Measurements from ENCODE around the gene SLC25A38.
"Not testable (repeated sequence)": the region's sequence is repeated elsewhere in the genome, so short reads cannot be mapped to it uniquely, and the experiment has no call there.

The SLC25A38 gene

GRCh38 chr3:39408493-39409372, 25.6 kb downstream of the SLC25A38 start:
- no peak for DNase-seq

DNA sequence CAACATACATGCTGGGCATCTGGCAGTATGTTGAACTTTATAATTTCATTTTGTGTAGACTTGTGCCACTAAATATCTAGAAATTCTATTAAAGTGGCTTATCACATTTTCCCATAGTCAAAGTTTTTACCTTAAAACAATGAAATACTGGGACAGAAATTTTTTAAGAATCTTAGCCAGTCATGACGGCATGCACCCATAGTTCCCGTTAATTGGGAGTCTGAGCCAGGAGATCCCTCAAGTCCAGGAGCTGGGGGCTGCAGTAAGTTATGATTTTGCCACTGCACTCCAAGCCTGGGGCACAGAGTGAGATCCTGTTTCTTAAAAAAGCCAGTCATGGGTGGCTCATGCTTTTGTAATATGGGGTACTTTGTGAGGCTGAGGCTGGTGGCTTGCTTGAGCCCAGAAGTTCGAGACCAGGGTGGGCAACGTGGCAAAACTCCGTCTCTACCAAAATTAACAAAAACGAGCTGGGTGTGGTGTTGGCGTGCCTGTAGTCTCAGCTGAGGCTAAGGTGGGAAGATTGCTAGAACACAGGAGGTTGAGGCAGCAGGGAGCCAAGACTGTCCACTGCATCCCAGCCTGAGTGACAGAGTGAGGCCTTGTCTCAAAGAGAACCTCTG, 26.5 kb downstream of the SLC25A38 start:
- no peak for DNase-seq

DNA sequence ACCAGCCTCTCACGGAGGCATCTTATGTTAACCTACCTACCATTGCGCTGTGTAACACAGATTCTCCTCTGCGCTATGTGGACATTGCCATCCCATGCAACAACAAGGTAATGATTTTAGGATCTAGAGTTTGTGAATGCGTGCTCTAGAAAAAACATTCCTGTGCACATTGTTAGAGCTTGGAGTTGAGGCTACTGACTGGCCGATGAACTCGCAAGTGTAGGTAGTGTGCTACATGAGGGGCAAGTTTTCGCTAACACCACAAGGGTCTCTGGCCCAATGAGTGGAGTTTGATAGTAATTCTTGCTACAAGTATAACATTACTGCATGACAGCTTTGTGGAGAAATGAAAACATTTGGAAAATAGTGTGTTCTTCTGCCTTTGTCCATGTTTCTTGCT, 27.7 kb downstream of the SLC25A38 start:
- no peak for DNase-seq

- no peak for DNase-seq
These were observed 29.6 kb downstream of the SLC25A38 start for GRCh38 chr3:39412668-39413260.

DNA sequence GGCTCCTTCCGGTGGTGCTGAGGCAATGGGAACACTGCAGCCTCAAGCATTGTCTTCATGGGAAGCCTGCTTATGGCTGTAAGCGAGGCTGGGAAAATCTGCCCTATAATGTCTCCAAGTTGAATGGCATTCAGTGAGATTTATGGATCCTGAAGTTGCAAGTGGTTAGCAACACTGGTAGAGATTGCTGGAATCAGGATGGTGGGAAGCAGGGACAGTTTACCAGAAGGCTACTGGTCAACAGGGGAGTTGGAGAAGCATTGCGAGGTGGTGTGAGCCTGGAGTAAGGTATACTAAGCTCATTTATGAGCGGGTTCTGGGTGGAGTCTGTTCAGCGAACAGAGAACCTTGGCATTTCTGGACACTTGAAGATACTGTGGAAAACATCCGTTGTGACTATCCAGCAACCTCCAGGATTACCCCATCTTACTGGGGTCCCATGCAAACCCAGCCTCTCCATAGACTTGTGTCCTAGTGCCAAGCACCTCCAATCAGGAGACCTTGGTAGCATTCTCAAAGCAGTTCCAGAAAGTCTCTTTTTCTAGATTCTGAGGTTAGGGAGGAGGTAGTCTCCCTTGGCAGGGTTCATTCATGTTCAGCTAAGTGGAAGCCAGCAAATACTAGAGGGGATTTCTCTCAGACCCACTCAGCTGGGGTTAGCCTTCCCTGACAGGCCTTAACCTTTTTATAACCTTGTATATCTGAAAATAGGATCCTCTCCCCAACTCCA, 30.7 kb downstream of the SLC25A38 start:
- DNase-seq: no peak

DNA sequence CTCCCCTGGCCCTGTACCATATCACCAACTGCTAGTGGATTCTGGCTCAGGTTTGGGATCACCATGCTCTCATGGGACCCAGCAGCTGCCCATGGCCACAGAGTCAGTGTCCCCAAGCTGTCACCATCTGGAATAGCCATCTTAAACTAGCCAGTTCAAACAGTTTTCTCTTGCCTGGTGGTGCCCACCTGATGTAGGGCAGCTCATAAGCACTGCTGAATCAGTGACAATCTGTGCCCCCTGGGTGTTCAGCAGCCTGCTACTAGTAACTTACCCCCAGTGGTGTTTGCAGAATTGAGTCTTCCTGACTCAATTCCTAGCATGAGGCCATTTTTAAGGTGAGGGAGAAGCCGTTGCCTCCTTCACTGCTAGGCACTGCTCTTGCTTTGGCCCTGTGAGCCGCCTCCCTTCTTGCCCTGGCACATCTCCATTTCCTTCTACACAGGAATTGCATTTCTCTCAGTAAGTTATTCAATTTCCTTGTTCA, 31.3 kb downstream of the SLC25A38 start:
- no peak for DNase-seq

- DNase-seq: not testable (repeated sequence)
These were observed 32.1 kb downstream of the SLC25A38 start for GRCh38 chr3:39415302-39415701.

DNA sequence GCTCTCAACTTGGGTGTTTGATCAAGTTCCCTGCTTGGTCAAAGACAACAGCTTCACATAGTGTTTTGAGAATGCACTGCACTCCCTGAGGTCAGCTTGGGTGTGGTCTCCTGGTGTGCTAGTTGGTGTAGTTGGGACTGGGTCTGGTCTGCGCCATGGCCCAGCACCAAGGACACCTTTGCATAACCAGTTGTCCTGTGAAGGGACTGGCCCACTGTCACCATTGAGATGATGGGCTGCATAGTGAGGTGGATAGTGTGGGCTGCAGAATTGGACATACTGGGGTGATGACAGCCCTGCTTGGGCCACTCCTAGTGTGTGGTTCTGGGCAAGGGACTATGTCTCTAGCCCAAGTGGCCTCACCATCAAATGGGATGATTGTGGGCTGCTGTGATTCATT, 32.8 kb downstream of the SLC25A38 start:
- DNase-seq: no peak

DNA sequence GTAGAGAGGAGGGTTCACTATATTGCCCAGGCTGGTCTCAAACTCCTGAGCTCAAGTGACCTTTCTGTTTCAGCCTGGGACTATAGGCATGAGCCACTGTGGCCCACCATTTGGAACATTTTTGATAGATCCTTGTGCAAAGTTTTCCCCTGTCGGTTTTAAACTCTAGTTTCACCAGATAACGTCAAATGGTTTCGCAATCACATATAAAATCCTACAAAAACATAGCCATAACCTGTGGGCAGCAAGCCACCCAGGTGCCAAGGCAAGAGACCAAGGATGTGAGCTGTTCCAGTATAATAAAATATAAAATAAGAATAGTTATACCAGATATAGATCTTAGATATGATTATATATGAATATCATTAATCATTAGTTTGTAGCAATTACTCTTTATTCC, 33.8 kb downstream of the SLC25A38 start:
- DNase-seq: not testable (repeated sequence)

DNA sequence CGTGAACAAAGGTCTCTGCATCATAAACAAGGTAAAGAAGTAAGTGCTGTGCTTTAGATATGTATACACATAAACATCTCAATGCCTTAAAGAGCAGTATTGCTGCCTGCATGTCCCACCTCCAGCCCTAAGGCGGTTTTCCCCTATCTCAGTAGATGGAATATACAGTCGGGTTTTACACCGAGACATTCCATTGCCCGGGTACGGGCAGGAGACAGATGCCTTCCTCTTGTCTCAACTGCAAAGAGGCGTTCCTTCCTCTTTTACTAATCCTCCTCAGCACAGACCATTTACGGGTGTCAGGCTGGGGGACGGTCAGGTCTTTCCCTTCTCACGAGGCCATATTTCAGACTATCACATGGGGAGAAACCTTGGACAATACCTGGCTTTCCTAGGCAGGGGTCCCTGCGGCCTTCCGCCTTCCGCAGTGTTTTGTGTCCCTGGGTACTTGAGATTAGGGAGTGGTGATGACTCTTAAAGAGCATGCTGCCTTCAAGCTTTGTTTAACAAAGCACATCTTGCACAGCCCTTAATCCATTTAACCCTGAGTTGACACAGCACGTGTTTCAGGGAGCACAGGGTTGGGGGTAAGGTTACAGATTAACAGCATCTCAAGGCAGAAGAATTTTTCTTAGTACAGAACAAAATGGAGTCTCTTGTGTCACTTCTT, 35.5 kb downstream of the SLC25A38 start:
- not testable (repeated sequence) for DNase-seq

- no peak for DNase-seq
These were observed 36.7 kb downstream of the SLC25A38 start for GRCh38 chr3:39419742-39420315.

DNA sequence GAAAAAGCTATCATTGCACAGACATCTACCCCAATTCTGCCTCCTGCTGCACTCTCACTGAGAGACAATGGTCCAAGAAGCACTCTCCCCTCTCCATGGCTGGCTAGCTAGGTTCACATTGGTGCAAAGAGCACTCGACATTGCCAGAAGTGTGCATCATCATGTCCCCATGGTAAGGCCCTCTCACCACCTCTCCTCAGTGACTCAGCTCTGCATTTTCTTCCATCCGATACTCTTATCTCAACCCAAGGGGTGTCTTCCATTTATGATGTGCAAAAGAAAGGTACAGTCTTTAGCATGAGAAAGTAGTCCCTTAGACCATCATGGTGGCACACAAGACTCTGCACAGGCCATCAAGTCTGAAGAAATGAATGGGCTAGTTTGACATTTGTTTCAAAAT, 37.4 kb downstream of the SLC25A38 start:
- DNase-seq: no peak

GRCh38 chr3:39423436-39423970, 40.3 kb downstream of the SLC25A38 start:
- DNase-seq: no peak

- no peak for DNase-seq
These were observed 43.1 kb downstream of the SLC25A38 start for GRCh38 chr3:39426312-39426711.

DNA sequence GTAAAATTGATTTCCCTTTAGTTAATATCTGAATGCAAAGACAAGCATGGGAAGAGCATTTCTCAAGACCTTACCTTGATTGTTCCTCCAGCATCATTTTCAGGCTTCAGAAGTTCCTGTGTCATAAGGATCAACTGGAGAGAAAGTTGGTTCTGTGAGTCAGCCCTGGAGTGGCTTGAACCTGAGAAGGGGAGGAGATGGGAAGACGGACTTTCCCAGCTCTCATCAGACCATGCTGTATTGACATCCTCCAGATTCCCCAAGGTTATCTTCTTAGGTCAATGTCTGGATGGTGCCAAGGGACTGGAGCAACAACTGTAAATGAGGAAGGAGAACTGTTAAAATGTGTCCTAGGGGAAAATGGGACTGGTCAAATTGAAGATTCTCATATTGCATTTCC, 44.3 kb downstream of the SLC25A38 start:
- DNase-seq: no peak

DNA sequence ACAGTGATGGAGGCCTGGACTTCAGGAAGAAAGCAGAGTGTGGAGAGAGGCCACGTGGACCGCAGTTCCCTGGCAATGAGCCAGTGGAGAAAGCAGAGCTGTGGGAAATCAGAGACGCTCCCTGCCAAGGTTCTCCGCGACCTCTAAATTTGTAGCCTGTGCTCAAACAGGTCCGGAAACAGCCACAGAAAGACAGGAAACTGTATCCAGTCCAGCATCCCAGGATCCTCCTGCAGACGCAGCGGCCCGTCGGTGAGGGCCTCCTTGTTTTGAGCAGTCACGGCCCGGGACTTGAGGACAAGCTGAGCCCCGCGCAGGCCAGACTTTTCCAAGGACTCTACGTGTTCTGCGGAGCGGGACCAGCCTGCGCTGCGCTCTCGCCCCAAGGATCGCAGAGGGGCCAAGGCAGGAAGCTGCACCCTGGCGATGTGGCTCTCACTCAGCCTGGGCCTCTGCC, 45.6 kb downstream of the SLC25A38 start:
- DNase-seq: no peak

DNA sequence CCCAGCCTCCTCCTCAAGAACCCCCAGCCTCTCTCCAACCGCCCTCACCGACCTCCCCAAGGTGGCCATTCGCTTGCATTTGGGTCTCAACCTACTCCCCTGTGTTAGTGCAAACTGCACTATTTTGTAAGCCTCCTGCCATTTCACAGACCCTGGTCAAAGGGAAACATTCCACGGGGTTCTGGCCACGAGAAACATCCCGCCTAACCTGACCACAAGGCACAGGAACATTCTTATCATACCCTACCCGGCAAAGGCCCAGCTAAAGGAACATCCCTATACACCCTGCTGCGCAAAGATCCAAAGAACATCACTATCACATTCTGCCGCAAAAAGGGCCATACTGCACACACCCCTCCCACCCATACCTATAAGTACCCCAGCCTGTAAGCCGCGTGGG, 46.3 kb downstream of the SLC25A38 start:
- no peak for DNase-seq

DNA sequence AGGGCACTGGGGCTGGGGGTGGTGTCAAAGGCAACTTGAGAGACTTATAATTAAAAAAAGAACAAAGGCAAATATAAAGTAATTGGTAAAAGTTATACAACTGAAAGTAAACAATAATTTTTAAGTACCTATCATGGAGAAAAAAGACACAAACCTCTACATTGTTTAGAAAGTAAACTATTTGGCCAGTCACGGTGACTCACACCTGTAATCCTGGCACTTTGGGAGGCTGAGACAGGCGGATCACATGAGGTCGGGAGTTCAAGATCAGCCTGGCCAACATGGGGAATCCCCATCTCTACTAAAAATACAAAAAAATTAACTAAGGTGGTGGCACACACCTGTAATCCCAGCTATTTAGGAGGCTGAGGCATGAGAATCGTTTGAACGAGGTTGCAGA, 49.2 kb downstream of the SLC25A38 start:
- no peak for DNase-seq

DNA sequence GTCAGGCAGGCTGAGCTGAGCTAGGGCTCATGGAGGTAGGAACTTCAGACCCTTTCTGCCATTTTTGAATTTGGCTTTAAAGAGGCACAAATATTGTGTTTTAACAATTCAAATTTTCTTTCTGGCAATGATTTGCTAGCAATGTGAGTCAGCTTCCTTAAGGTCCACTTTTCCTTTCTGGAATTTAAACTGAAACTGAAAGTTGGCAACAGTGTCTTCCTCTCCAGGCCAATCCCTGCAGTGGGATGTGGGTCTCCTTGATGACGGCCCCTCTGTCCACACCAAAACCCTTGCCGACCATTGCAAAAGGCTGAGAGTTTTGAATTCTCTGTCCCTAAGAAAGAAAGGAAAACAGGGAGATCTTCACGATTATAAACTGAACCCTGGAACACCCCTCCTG, 50.5 kb downstream of the SLC25A38 start:
- no peak for DNase-seq

- no peak for DNase-seq
These were observed 51.4 kb downstream of the SLC25A38 start for GRCh38 chr3:39434574-39434973.

GRCh38 chr3:39435006-39435748, 52.0 kb downstream of the SLC25A38 start:
- no peak for DNase-seq

All from activated CD4-positive, CD25-positive, alpha-beta regulatory T cell treated with anti-CD3 and anti-CD28 coated beads, Interleukin-2, amount 50 U/mL, for 72 hours (primary cell).